HPDE6-E6E7 (cell line): ENCODE results near the gene PKD2L2.
"Not testable (repeated sequence)": the region's sequence is repeated elsewhere in the genome, so short reads cannot be mapped to it uniquely, and the experiment has no call there.

ENCODE experiments used
- DNase-seq: peaks from one replicate; pipeline ENCODE4 v3.0.0; 2011; ENCODE audit warnings: missing footprints; ENCODE audit errors: extremely low spot score

Gene PKD2L2

GRCh38 chr5:137888863-137889759 lies at the start of gene PKD2L2:
TSS of gene PKD2L2 (plus strand) at chr5:137889457. CDS start at chr5:137889492, 35 bp downstream.
- peak; percentile 29 for DNase-seq

- no peak for DNase-seq
Observed at GRCh38 chr5:137842296-137842695, 47.0 kb upstream of the PKD2L2 start.

GRCh38 chr5:137843676-137844299 lies 45.5 kb upstream of the PKD2L2 start:
- no peak for DNase-seq

GRCh38 chr5:137845472-137845871 lies 43.8 kb upstream of the PKD2L2 start:
- no peak for DNase-seq

GRCh38 chr5:137847687-137848086 lies 41.6 kb upstream of the PKD2L2 start:
- DNase-seq: no peak

GRCh38 chr5:137853165-137853564 lies 36.1 kb upstream of the PKD2L2 start:
- not testable (repeated sequence) for DNase-seq

- DNase-seq: no peak
Observed at GRCh38 chr5:137856201-137856600, 33.1 kb upstream of the PKD2L2 start.

GRCh38 chr5:137856916-137857862 lies 32.1 kb upstream of the PKD2L2 start:
- no peak for DNase-seq

GRCh38 chr5:137858223-137858916 lies 30.9 kb upstream of the PKD2L2 start:
- DNase-seq: no peak

- DNase-seq: no peak
Observed at GRCh38 chr5:137858954-137859353, 30.3 kb upstream of the PKD2L2 start.

GRCh38 chr5:137862251-137862650 lies 27.0 kb upstream of the PKD2L2 start:
- DNase-seq: no peak

GRCh38 chr5:137863653-137864052 lies 25.6 kb upstream of the PKD2L2 start:
- DNase-seq: not testable (repeated sequence)

GRCh38 chr5:137866541-137867388 lies 22.5 kb upstream of the PKD2L2 start:
- no peak for DNase-seq

- no peak for DNase-seq
Observed at GRCh38 chr5:137867664-137868063, 21.6 kb upstream of the PKD2L2 start, which contains the start of gene MYOT. TSS of gene MYOT (plus strand) at chr5:137867860. CDS start at chr5:137870652, 2,792 bp downstream.

- no peak for DNase-seq
Observed at GRCh38 chr5:137870647-137871339, 18.5 kb upstream of the PKD2L2 start.

GRCh38 chr5:137871571-137871970 lies 17.7 kb upstream of the PKD2L2 start:
- DNase-seq: no peak

- DNase-seq: no peak
Observed at GRCh38 chr5:137872466-137872865, 16.8 kb upstream of the PKD2L2 start.

GRCh38 chr5:137876101-137876500 lies 13.2 kb upstream of the PKD2L2 start:
- DNase-seq: no peak

- DNase-seq: peak; percentile 4
Observed at GRCh38 chr5:137880313-137880712, 8.9 kb upstream of the PKD2L2 start.

- DNase-seq: no peak
Observed at GRCh38 chr5:137887831-137888230, 1.4 kb upstream of the PKD2L2 start.
